GM18861 (cell line): ENCODE data around the gene WIPI1.
"Not testable (repeated sequence)": the region's sequence is repeated elsewhere in the genome, so short reads cannot be mapped to it uniquely, and the experiment has no call there.

Source experiments
- ATAC-seq: cut with Tn5 transposase; IDR thresholded peaks from one replicate; pipeline ENCODE4 v1.9.1; 2021; ENCODE audit not compliant: unreplicated experiment

The WIPI1 gene

DNA sequence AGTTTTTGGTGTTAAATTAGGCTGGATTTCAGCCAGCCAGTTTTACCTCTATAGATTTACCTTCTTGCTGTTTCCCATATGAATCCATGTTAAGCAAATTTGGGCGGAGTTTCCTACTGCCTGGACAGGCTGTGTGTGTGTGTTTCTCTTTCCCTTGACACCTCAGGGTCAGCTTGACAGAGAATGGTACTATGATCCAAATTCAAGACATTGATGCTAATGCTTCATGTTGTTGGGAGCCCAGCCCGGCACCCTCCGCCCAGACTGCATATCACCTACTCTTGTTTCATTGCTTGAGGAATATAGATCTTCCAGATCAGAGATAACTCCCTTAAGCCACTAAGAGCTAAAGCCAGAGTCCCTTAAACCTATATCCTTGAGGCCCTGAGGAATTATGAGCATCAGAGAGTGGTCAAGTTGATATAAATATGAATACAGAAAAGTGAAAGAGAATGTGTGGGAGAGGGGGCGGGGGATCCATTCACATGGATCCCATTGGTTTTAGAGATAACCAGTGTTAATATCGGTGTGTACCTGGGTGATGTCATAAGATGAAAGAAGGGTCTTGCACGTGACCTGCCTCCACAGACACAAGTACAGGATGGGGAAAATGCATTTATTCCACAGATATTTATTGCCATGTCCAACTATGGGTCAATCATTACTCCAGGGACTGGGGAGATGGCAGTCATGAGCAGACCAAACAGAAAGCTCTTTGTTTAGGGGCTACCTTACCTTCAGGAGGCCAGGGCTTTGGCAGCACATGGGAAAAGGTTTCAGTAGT lies 69.7 kb downstream of the WIPI1 start:
- ATAC-seq: no peak

DNA sequence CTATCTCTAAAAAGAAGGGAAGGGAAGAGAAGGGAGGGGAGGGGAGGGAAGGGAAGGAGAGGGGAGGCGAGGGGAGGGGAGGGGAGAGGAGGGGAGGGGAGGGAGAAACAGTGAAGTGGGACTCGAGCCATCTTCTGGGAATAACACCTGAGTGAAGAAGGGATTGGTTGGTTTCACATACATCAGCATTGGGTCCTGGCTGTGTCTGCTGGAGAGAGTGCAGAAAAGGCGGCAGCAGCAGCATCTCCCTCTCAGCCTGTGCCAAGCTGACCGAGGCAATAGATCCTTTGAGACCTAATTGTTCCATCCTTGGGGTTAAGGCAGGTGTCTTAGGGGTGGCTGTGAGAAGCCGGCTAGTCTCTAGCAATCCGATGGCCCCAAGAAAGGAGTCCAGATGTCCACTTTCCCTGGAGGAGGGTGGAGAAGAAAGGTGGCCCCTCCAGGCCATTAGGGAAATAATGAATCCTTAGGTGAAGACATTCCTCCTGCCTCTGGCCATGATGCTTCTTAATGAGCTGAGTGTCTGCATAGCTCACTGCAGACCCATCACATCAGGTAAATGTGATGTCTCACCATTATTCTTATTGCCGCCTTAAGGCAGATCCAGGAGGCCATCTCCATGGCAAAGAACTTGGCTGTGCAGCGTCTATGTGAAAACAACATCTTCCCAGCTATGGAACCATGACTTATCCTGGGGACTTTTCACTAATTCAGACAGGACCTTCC lies 71.6 kb downstream of the WIPI1 start:
- no peak for ATAC-seq

DNA sequence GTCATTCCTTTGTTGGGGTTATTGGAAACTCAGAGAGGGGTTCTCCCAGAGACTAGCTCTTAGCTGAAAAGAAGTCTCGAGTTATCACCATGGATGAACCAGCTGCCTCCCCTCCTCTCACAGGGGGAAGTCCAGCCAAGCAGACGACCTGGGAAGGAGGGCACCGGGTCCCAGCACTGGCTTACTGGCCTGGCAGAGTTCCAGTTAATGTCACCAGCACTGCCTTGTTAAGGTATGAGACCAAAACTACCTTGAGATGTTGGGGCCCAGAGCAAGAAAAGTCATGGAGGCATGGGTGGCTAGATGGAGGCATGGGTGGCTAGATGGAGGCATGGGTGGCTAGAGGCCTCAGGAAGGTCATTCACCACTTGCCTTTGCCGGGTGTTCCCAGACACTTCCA lies 72.4 kb downstream of the WIPI1 start:
- ATAC-seq: no peak

DNA sequence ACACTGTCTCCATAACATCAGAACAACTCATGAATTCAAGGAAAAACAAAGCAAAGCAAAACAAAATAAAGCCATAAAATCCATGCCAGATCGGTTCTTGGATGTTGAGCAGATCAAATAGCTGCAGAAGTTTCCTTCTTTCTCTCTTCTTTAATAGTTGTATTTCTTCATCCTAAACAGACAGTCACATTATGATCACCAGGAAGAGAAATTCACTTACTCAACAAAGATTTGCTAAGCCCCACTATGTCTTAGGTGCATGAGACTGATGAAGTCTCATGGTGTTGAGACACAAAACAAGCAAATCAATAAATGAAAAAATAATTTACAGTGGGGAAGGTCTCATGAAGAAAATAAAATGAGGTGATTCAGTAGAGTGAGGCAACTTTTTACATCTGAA lies 72.8 kb downstream of the WIPI1 start:
- ATAC-seq: no peak

DNA sequence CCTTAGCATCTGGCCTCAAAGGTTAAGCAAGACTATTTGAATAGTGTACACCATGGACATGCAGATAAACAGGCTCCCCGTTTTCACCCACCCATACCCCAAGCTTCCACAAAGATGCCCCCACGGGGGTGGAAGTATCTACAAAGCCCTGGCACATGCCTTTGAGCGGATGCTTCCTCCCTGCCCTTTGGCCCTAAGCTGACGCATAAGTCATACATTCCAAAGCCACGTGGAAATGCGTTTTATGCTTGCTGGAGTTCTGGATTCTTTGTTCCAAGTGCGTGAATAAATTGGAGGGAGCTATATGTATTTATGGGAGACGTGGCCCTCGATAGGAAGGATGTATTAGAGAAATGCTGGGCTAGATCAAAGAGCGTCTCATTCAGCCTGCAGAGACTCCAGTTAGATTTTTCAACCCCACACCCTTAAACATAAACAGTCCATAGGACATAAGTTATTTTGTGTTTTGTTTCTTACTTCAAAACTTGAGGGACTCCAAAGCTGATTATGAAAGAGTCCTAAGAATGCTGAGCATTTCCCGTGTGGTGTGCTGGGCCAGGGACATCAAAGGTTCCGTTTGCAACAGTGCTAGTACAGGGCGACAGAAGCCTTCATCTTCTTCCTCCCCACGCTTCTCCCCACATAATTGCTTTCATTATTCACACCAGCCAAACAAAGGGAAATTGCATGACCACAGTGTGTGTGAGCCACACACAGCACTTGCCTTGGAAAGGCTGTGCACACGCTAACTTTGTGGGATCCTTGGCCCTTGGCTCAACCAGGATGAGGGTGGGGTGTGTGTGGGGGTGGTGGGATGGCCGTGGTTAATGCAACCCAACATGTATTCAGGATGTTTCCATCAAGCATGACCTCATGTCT lies 73.6 kb downstream of the WIPI1 start:
- no peak for ATAC-seq

DNA sequence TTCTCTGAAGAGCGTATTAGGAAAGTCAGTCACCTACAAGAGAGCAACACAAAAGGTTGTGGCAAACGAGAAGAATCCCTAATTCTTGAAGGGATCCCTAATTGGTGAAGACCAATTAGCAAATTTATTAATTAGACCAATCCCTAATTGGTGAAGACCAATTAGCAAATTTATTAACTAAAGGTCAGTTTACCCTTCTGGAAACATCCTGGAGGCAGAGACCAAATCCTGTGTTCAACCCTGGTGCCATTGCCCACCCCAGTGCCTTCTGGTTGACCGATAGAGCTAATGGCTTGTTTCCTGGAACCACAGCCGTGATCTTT lies 74.2 kb downstream of the WIPI1 start:
- ATAC-seq: no peak

DNA sequence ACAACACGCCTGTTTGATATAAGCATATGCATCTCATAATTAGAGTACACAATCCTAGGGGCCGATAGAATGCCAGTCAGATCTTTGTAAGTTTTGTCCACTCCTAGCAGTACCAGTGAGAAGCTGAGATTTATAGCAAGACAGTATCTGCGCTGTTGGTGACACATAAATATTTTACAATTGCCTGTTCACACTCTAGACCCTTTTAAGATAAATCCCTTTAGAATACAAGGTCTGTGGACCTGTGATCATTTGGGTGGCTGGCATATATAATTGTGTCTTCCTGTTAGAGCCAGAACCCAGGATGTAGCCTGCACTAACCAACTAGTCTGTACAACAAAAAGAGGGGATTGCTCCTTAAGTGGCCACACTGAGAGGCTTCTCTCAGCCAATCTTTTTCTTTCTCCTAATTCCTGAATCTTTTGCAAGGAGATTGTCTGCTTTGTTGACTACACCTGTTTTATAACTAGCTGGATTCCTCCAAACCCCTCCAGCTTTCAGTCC lies 74.7 kb downstream of the WIPI1 start:
- ATAC-seq: no peak

DNA sequence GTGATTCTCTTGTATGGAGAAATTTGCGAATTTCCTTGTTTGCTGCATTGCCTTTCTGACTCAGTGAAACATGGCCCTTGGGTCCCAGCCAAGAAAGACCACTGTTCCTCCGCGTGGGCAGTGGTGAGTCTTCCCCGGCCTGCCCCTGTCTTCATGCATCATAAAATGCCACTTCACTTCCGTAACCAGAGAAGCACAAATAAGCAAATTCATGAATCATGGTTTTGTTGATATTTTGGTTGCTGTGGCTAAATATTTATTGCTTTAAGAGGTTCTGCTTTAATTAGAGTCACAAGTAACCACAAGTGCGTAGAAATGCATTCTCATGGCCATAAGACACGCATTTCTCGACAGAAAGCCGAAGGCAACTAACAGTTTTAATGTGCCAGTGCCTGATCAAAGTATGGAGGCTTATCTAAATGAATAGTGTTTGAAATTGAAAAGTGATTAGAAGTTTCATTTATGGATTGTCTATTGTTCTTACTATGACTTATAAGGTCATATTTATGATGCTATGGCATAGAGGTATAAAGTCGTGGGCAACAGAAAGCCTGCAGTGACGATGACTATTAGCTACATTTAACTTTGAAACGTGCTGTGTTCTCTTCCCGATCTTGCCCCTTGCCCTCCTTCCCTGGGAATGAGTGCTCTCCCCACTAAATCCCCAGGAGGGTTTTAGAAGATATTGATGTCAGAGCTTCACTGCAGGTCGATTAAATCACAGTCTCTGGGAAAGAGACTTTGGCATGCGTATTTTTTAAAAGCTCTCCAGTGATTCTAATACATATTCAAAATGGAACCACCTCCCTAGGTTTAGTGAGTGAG lies 76.0 kb downstream of the WIPI1 start:
- no peak for ATAC-seq

DNA sequence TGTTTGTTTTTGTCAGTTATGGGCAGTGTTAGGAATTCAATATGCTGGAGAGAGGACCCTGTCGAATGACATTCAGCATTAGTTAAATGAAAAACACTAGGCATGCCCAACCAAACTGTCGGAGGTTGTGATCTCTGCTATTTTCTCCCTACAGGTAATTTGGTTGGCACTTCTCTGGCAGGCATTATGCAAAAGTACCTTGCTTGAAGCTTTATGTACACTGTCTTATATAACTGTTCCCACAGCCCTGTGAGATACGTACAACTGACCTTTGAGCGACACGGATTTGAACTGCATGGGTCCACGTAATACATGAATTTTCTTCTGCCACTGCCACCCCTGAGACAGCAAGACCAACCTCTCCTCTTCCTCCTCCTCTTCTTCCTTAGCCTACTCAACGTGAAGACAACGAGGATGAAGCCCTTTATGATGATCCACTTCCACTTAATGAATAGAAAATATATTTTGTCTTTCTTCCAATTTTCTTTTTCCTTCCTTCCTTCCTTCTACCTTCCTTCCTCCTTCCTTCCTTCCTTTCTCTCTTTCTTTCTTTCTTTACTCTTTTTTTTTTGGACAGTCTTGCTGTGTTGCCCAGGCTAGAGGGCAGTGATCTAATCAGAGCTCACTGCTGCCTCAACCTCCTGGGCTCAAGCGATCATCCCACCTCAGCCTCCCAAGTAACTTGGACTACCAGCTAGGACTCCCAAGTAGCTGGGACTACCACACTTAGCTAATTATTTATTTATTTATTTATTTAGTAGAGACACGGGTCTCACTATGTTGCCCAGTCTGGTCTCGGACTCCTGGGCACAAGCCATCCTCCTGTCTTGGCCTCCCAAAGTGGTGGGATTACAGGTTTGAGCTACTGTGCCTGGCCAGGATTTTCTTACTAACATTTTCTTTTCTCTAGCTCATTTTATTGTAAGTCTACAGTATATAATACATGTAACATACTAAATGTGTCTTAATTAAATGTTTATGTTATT lies 77.3 kb downstream of the WIPI1 start:
- ATAC-seq: no peak

DNA sequence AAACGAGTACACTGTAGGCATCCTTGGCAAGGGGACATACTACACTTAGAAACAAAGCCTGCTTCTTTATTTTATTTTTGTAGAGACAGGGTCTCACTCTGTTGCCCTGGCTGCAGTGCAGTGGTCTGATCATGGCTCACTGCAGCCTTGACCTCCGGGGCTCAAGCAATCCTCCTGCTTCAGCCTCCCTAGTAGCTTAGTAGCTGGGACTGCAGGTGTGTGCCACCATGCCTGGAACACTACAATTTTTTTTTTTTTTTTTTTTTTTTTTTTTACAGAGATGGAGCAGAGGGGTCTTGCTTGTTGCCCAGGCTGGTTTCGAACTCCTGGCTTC lies 78.2 kb downstream of the WIPI1 start:
- ATAC-seq: no peak

DNA sequence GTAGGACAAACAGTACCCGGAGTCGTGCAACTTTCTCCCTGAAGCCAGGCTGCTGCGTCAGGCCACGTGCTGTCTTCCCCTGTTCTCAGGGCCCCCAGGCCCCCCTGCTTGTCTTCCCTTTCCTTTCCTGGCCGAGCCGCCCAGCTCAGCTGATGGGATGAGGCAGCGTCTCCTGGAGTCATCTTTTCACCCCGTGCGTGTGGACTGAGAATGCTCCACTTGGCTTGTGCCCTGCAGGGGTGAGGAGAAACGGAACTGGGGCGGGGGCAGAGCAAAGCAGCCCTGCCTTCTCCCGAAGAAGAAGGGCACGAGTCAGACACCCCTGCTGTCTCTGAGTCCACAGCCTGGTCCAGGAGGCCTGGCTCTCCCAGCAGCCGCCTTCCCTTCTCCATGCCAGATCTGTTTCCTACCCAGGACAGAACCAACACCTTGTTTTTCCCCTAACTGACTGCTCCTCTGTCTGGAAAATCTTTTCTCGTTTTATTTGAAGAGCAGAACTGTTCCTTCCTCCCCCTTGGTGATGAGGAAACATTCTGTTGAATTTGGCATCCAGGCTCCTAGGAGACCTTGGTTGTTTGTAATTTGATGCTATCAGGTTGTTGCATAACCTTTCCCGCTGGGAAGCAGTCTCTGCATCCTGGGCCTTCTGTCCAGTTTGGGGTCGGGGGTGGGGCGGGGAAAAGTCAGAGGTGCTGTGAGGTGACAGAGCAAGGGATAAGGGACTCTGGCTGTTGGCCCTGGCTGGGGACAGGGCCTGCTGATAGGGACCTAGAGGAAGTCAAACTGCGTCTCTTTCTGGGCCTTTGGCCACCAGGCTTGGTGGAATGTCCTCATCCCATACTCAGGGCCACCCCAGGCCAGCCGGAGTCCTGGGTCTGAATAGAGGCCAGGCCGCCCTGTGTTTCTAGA lies 78.8 kb downstream of the WIPI1 start:
- no peak for ATAC-seq

DNA sequence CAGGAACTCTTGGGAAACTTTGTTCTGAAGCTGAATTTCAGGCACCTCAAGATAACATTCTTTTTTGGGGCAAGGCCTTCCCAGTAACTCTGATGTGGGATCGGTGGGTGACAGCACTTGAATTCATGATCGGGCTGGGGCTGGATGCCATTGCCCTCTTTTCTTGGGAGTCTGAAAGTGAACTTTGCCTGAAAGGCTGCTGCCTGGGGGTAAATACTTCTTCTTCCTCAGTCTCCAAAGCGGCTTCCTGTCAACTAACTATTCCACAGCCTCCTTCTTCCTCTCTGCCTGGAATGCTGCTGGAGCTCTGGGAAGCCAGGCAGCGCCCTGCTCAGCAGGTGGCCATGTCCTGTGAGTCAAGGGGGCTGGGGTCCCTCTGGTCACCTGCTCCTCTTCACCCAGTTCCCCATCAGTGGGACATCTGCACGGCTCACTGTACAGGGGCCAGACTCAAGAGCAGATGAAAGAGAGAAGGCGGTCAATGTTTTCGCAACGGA lies 79.5 kb downstream of the WIPI1 start:
- no peak for ATAC-seq

DNA sequence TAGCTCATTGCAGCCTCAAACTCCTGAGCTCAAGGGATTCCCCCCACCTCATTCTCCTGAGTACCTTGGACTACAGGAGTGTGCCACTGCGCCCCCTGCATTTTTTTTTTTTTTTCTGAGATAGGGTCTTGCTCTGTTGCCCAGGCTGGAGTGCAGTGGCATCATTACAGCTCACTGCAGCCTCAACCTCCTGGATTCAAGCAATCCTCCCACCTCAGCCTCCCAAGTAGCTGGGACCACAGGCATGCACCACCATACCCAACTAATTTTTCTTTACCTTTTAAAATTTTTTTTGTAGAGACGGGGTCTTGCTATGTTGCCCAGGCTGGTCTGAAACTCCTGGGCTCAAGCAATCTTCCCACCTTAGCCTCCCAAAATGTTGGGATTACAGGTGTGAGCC lies 81.1 kb downstream of the WIPI1 start:
- ATAC-seq: not testable (repeated sequence)

DNA sequence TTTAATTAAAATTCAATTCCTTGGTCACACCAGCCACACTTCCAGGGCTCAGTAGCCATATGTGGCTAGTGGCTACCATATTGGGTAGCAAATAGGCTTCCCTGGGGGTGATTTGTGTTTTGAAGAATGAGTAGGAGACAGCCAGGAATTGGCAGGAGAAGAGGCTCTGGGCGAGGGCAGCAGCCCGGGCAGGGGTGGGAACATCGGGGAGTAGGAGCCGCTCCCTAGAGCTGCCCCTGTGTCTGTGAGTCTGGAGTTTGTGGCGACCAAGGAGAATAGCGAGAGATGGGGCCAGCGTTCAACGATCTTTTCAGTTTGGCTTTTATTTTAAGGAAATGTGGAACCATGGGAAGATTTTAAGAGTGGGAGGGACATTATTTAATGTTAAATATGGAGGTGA lies 81.7 kb downstream of the WIPI1 start:
- no peak for ATAC-seq
